K562 (cell line): ENCODE data around the gene UBE2O. TPM values are rescaled to one million over a fixed set of nuclear protein-coding genes. Genes with fewer than 3 reads are reported as not detected.

ENCODE experiments used
- ATAC-seq: fragments of 200-7000 bp; cut with Tn5 transposase; 3 replicates; pipeline ENCODE4 v1.9.1; 2020; ENCODE audit warnings: moderate library complexity
- BruUV-seq: library from RNA; stranded (reverse); fragments of 400-500 nt; replicated peaks from 2 replicates; lab custom pipeline; 2021; lab: Mats Ljungman, UMichigan
- CTCF ChIA-PET: fragments of 300-600 bp; formaldehyde crosslinking; extraction: SDS; loops from one replicate; lab custom pipeline; 2021; ENCODE audit warnings: low intra/inter-chr PET ratio; lab: Yijun Ruan, JAX
- POLR2A ChIA-PET: fragments of 300-600, 350-650 bp; sonication (Branson Sonifier 250); formaldehyde crosslinking; extraction: SDS; loops from one replicate; lab custom pipeline; 2021; ENCODE audit warnings: antibody characterized with exemption, inconsistent platforms; lab: Yijun Ruan, JAX
- DNase-seq, 4 experiments: peaks; one replicate each; pipeline versions ENCODE4 v3.0.0 to v3.0.0-alpha.2; 2011 to 2018; ENCODE audit warnings: low spot score in 3 of 4, mixed read lengths in 3 of 4; ENCODE audit errors: extremely low read depth in 1 of 4
- FAIRE-seq: peaks from 2 replicates; lab custom pipeline; 2011; peaks lifted over from hg19 to GRCh38; lab: Jason Lieb, UNC
- H2AFZ ChIP-seq: 2 replicates; pipeline ENCODE4 v1.6.0; 2011; ENCODE audit warnings: low read depth, low read length, control low read depth, inconsistent platforms
- H3K27ac ChIP-seq: fragments of 200-600 bp; 3 replicates; pipeline ENCODE4 v1.8.0; 2011; ENCODE audit warnings: low read depth, mild to moderate bottlenecking, control low read depth, inconsistent platforms, low read length, moderate library complexity, mixed read lengths; ENCODE audit errors: extremely low read depth
- H3K27me3 ChIP-seq, 2 experiments: fragments of 300-600 bp in 1 of 2; 2 replicates in 1 of 2; 3 replicates in 1 of 2; pipeline versions ENCODE4 v1.6.0 to v1.8.0; 2011; ENCODE audit warnings: inconsistent platforms in 2 of 2, low read length in 2 of 2, mild to moderate bottlenecking in 1 of 2, mixed read lengths in 1 of 2, moderate library complexity in 1 of 2; ENCODE audit not compliant: control insufficient read depth in 2 of 2, insufficient read depth in 2 of 2
- H3K36me3 ChIP-seq: fragments of 300-600 bp; 3 replicates; pipeline ENCODE4 v1.8.0; 2011; ENCODE audit warnings: mild to moderate bottlenecking, low read length, inconsistent platforms; ENCODE audit not compliant: control insufficient read depth, insufficient read depth
- H3K4me1 ChIP-seq, 2 experiments: fragments of 200-600 bp in 1 of 2; replicated peaks in 1 of 2; 2 replicates in 1 of 2; 3 replicates in 1 of 2; pipeline versions ENCODE4 v1.5.1 to v1.8.0; 2011; ENCODE audit warnings: inconsistent platforms in 2 of 2, low read length in 2 of 2, mild to moderate bottlenecking in 1 of 2, mixed read lengths in 1 of 2, moderate library complexity in 1 of 2; ENCODE audit not compliant: control insufficient read depth in 2 of 2, insufficient read depth in 2 of 2
- H3K4me2 ChIP-seq: 2 replicates; pipeline ENCODE4 v1.6.1; 2011; ENCODE audit warnings: low read length, control low read depth, inconsistent platforms, mixed read lengths; ENCODE audit not compliant: insufficient read depth
- H3K4me3 ChIP-seq: fragments of 200-600 bp; sonication (generic), shearing (Covaris generic); 2 replicates; pipeline ENCODE4 v1.5.1; 2016; ENCODE audit warnings: control low read depth, inconsistent platforms
- H3K79me2 ChIP-seq: fragments of 200-600 bp; 3 replicates; pipeline ENCODE4 v1.8.0; 2011; ENCODE audit warnings: low read length, inconsistent platforms; ENCODE audit not compliant: control insufficient read depth, insufficient read depth
- H3K9ac ChIP-seq, 2 experiments: 2 replicates each; pipeline versions ENCODE4 v1.6.0 to v1.6.1; 2011; ENCODE audit warnings: low read depth in 2 of 2, low read length in 2 of 2, control low read depth in 1 of 2, inconsistent platforms in 1 of 2, mild to moderate bottlenecking in 1 of 2, mixed read lengths in 1 of 2; ENCODE audit not compliant: insufficient read depth in 1 of 2
- H3K9me1 ChIP-seq: one replicate; pipeline ENCODE4 v1.6.0; 2011; ENCODE audit warnings: inconsistent platforms, mild to moderate bottlenecking, low read length, moderate library complexity; ENCODE audit not compliant: control insufficient read depth, insufficient read depth
- H3K9me3 ChIP-seq: replicated peaks from 2 replicates; pipeline ENCODE4 v1.5.1; 2011; ENCODE audit warnings: low read depth, low read length, inconsistent platforms; ENCODE audit not compliant: control insufficient read depth, insufficient read depth
- H4K20me1 ChIP-seq: replicated peaks from 2 replicates; pipeline ENCODE4 v1.6.1; 2011; ENCODE audit warnings: low read length, inconsistent platforms, mixed read lengths; ENCODE audit not compliant: control insufficient read depth, insufficient read depth
- GTF2F1 ChIP-seq: IDR thresholded peaks from 2 replicates; pipeline ENCODE4 v1.6.1; 2011; ENCODE audit warnings: low read depth, low read length, improper control_type of control experiment
- MYBL2 ChIP-seq, 2 experiments: fragments of 450-650 bp in 1 of 2; sonication (generic) in 1 of 2; formaldehyde crosslinking in 1 of 2; IDR thresholded peaks; 2 replicates each; pipeline versions ENCODE4 v1.6.1 to v1.8.1; 2017 to 2022; ENCODE audit warnings: borderline replicate concordance in 1 of 2, inconsistent platforms in 1 of 2, low read depth in 1 of 2, mild to moderate bottlenecking in 1 of 2, missing genetic modification reagents in 1 of 2, moderate library complexity in 1 of 2
- NFIX ChIP-seq: fragments of 250-450 bp; sonication (Bioruptor Pico); IDR thresholded peaks from 2 replicates; pipeline ENCODE4 v1.4.0; 2020; ENCODE audit warnings: low read depth, mild to moderate bottlenecking, moderate library complexity
- PHB2 ChIP-seq: fragments of 450-650 bp; IDR thresholded peaks from 2 replicates; pipeline ENCODE4 v1.6.1; 2017; ENCODE audit warnings: low read depth
- POLR2A ChIP-seq: fragments of 450-650 bp; conservative IDR thresholded peaks from 2 replicates; pipeline ENCODE4 v1.6.1; 2016
- POLR2AphosphoS5 ChIP-seq: IDR thresholded peaks from 2 replicates; pipeline ENCODE4 v1.6.1; 2011; ENCODE audit warnings: mild to moderate bottlenecking, low read depth, low read length, moderate library complexity; ENCODE audit not compliant: control insufficient read depth, insufficient read depth
- PURB ChIP-seq: sonication (generic); formaldehyde crosslinking; IDR thresholded peaks from 2 replicates; pipeline ENCODE4 v1.9.0; 2021; ENCODE audit warnings: low read depth, mild to moderate bottlenecking, missing genetic modification reagents
- PYGO2 ChIP-seq: fragments of 450-650 bp; IDR thresholded peaks from 2 replicates; pipeline ENCODE4 v1.6.1; 2016; ENCODE audit warnings: mild to moderate bottlenecking, missing genetic modification characterization, moderate library complexity, missing compliant biosample characterization
- RBBP5 ChIP-seq: fragments of 200-600 bp; sonication (generic); IDR thresholded peaks from 2 replicates; pipeline ENCODE4 v1.6.1; 2012; ENCODE audit warnings: borderline replicate concordance, mild to moderate bottlenecking, low read length, control low read depth, inconsistent platforms; ENCODE audit not compliant: insufficient read depth, poor library complexity, severe bottlenecking
- ZBTB43 ChIP-seq: sonication (generic); formaldehyde crosslinking; IDR thresholded peaks from 2 replicates; pipeline ENCODE4 v1.8.0; 2023; ENCODE audit warnings: mild to moderate bottlenecking, missing genetic modification reagents
- ZBTB9 ChIP-seq: fragments of 450-650 bp; formaldehyde crosslinking; IDR thresholded peaks from 2 replicates; pipeline ENCODE4 v1.4.0; 2020; ENCODE audit warnings: mild to moderate bottlenecking, moderate library complexity
- ZNF175 ChIP-seq: fragments of 200-800 bp; sonication (Bioruptor generic); IDR thresholded peaks from 2 replicates; pipeline ENCODE4 v1.6.1; 2016; ENCODE audit warnings: low read depth, mild to moderate bottlenecking, missing genetic modification characterization, missing compliant biosample characterization
- ZNF644 ChIP-seq: fragments of 200-800 bp; sonication (Bioruptor generic); IDR thresholded peaks from 2 replicates; pipeline ENCODE4 v1.6.1; 2016; ENCODE audit warnings: low read depth, missing genetic modification characterization, missing compliant biosample characterization
- ZNF699 ChIP-seq: fragments of 250-450 bp; sonication (Bioruptor Pico); IDR thresholded peaks from 2 replicates; pipeline ENCODE4 v1.8.0; 2021; ENCODE audit warnings: mild to moderate bottlenecking, moderate library complexity; ENCODE audit not compliant: insufficient replicate concordance
- WGBS: fragments of 100-300 bp; shearing (Covaris generic); methylation state at CpG from one replicate; pipeline ENCODE4 v1.1.6; 2016; ENCODE audit warnings: low coverage, mixed read lengths; ENCODE audit not compliant: insufficient coverage; ENCODE audit errors: missing lambda C conversion rate; 5-methylcytosine and 5-hydroxymethylcytosine counted together
- in situ Hi-C: fragments of 300-500 bp; cut with MboI; formaldehyde crosslinking; loops from 4 replicates; pipeline ENCODE4 v1.15.0; 2018; ENCODE audit warnings: inconsistent platforms, mixed read lengths
- intact Hi-C: fragments of 100-400 bp; cut with micrococcal nuclease; formaldehyde crosslinking; loops from 2 replicates; pipeline ENCODE4 v1.14.2; 2022
- polyA plus RNA-seq, 8 experiments: library from polyadenylated mRNA; depleted of rRNA in 4 of 8; stranded (reverse) in 5 of 8; unstranded in 3 of 8; fragments of >200 nt; fragmentation: Nextera tagmentation in 2 of 8; fragmentation: Illumina TruSeq in 1 of 8; extraction: Ambion mirVana in 2 of 8; extraction: Trizol in 1 of 8; gene quantifications; 2 replicates each; pipeline versions ENCODE4 v1.2.1 to v1.2.3, GENCODE V29; 2011 to 2014; ENCODE audit warnings: inconsistent platforms in 1 of 8, missing spikeins in 1 of 8
- total RNA-seq, 7 experiments: library from RNA; depleted of rRNA in 6 of 7; stranded (reverse); fragments of >200 nt in 6 of 7; fragmentation: Illumina TruSeq in 2 of 7; extraction: Trizol in 2 of 7; gene quantifications; 2 replicates each; pipeline versions ENCODE4 v1.2.1 to v1.2.3, GENCODE V29; 2011 to 2021; ENCODE audit warnings: low replicate concordance in 1 of 7
- TF ChIP-seq, protein P1 (sequence below): sonication (generic); formaldehyde crosslinking; IDR thresholded peaks from 2 replicates; pipeline ENCODE4 v1.8.0; 2022; ENCODE audit warnings: mild to moderate bottlenecking, missing genetic modification reagents
- TF ChIP-seq, protein P2 (sequence below): fragments of 250-450 bp; sonication (Bioruptor Pico); IDR thresholded peaks from 2 replicates; pipeline ENCODE4 v1.8.0; 2021; ENCODE audit warnings: moderate library complexity, mild to moderate bottlenecking, inconsistent platforms
- TF ChIP-seq, protein P3 (sequence below), 2 experiments: fragments of 450-650 bp in 1 of 2; sonication (generic) in 1 of 2; formaldehyde crosslinking in 1 of 2; IDR thresholded peaks in 1 of 2; conservative IDR thresholded peaks in 1 of 2; 2 replicates each; pipeline versions ENCODE4 v1.6.1 to v1.8.1; 2016 to 2023; ENCODE audit warnings: mild to moderate bottlenecking in 2 of 2, moderate library complexity in 2 of 2, inconsistent platforms in 1 of 2, missing genetic modification reagents in 1 of 2

Gene UBE2O
- total and polyA plus RNA-seq, 9 of the 15 experiments (the other 6 are each of a cell fraction or from before 2014, with no cell fraction given): 1.6 to 39.7 (median 13.3) TPM

DNA sequence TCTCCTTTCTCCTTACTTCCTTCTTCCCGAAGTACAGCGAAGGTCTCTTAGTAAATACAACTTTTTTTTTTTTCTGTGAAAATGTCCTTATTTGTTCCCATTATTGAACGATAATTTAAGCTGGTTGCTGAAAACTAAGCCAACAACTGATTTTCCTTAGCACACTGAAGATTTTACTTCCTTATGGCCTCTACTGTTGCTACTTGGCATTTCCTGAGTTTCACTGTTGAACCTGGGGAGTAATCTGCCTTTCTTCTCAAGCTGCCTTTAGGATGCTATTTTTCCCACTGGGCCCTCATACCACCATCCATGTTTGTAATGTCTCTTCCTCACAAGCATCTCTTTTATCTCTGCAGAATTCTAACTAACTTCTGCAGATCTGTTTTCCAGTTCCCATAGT lies 26.1 kb downstream of the UBE2O start:
- Histone ChIP-seq H2AFZ (no peak overlapping the region), H3K9me3 (no peaks in the 10 kb centered on the region), H3K27ac (no peak overlapping the region), H3K4me1 (no peaks in the 10 kb centered on the region; a peak in 1 of 5 replicates), H4K20me1 (peaks cover 9% of the 10 kb centered on the region), H3K36me3 (peaks cover 3% of the 10 kb centered on the region; the same call in 1 of the 3 replicates), H3K4me2 (no peak overlapping the region), H3K27me3 (no peaks in the 10 kb centered on the region), H3K4me3 (no peak overlapping the region), H3K9ac (no peak overlapping the region), H3K79me2 (peaks cover 42% of the 10 kb centered on the region), H3K9me1 (no peaks in the 10 kb centered on the region)
- no TSS peak for BruUV-seq
- in situ Hi-C loops: no loop called here
- ChIA-PET CTCF (no interaction called here), POLR2A (interaction anchor here (0.6 to 1.5 kb wide), 2 partner anchors 18 to 24 kb away, joined by 3 to 4 read pairs; no protein-coding TSS in a partner anchor)
- FAIRE-seq: no peak
- WGBS: 80% methylated on average over 3 of the region's 3 CpGs
- no peak for DNase-seq
- no peak for ATAC-seq
- intact Hi-C loops: no loop called here
- TF ChIP-seq ZNF699 (no peak), ZBTB43 (CRISPR knock-in tag) (no peak), ZBTB9 (CRISPR knock-in tag) (no peak), PYGO2 (tag) (no peak), PURB (CRISPR knock-in tag) (no peak), RBBP5 (no peak), POLR2A (no peak), GTF2F1 (no peak), NFIX (CRISPR knock-in tag) (no peak), ZNF175 (CRISPR knock-in tag) (no peak), PHB2 (no peak), MYBL2 (IDR thresholded peaks at IDR 0.05; ENCODE audit: low read depth) (no peak), MYBL2 (CRISPR knock-in tag; IDR thresholded peaks at IDR 0.05; ENCODE audit: borderline replicate concordance) (no peak), POLR2AphosphoS5 (no peak), ZNF644 (tag) (no peak)
- TF ChIP-seq, protein P1, sequence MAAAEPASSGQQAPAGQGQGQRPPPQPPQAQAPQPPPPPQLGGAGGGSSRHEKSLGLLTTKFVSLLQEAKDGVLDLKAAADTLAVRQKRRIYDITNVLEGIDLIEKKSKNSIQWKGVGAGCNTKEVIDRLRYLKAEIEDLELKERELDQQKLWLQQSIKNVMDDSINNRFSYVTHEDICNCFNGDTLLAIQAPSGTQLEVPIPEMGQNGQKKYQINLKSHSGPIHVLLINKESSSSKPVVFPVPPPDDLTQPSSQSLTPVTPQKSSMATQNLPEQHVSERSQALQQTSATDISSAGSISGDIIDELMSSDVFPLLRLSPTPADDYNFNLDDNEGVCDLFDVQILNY: no peak
- TF ChIP-seq, protein P2, sequence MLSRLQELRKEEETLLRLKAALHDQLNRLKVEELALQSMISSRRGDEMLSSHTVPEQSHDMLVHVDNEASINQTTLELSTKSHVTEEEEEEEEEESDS (CRISPR knock-in tag): no peak
- TF ChIP-seq, protein P3, sequence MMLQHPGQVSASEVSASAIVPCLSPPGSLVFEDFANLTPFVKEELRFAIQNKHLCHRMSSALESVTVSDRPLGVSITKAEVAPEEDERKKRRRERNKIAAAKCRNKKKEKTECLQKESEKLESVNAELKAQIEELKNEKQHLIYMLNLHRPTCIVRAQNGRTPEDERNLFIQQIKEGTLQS (IDR thresholded peaks at IDR 0.05): no peak
- TF ChIP-seq, protein P3 (CRISPR knock-in tag; conservative IDR thresholded peaks at IDR 0.05): no peak
